Parathyroid adenoma (tissue), 2 donors: Measurements from ENCODE around the gene GGT6.

Source experiments
- H2AFZ ChIP-seq: fragments of 300-600 bp; sonication (generic); one replicate; pipeline ENCODE4 v1.7.0; 2017; ENCODE audit warnings: antibody characterized with exemption, mild to moderate bottlenecking
- H3K27ac ChIP-seq: fragments of 300-600 bp; sonication (generic); one replicate; pipeline ENCODE4 v1.7.0; 2017
- H3K27me3 ChIP-seq: fragments of 300-600 bp; sonication (generic); one replicate; pipeline ENCODE4 v1.7.0; 2017; ENCODE audit warnings: low read length; ENCODE audit not compliant: control insufficient read depth, insufficient read depth
- H3K36me3 ChIP-seq: fragments of 300-600 bp; sonication (generic); one replicate; pipeline ENCODE4 v1.7.0; 2017; ENCODE audit warnings: low read length; ENCODE audit not compliant: control insufficient read depth, insufficient read depth
- H3K4me1 ChIP-seq: fragments of 300-600 bp; sonication (generic); one replicate; pipeline ENCODE4 v1.7.0; 2017; ENCODE audit warnings: control low read depth
- H3K4me2 ChIP-seq: fragments of 300-600 bp; sonication (generic); one replicate; pipeline ENCODE4 v1.7.0; 2017; ENCODE audit warnings: low read length
- H3K4me3 ChIP-seq: fragments of 300-600 bp; sonication (generic); one replicate; pipeline ENCODE4 v1.7.0; 2017; ENCODE audit warnings: low read depth, low read length
- H3K79me2 ChIP-seq: fragments of 300-600 bp; sonication (generic); one replicate; pipeline ENCODE4 v1.7.0; 2017; ENCODE audit warnings: control low read depth
- H3K9ac ChIP-seq: fragments of 300-600 bp; sonication (generic); one replicate; pipeline ENCODE4 v1.7.0; 2017; ENCODE audit warnings: mild to moderate bottlenecking
- H3K9me3 ChIP-seq: fragments of 300-600 bp; sonication (generic); one replicate; pipeline ENCODE4 v1.7.0; 2017; ENCODE audit warnings: low read length; ENCODE audit not compliant: control insufficient read depth
- CTCF ChIP-seq: fragments of 300-600 bp; sonication (generic); IDR thresholded peaks from one replicate; pipeline ENCODE4 v1.7.0; 2017; ENCODE audit warnings: antibody characterized with exemption, mild to moderate bottlenecking
- donor health status: primary hyperparathyroidism.

Gene GGT6

DNA sequence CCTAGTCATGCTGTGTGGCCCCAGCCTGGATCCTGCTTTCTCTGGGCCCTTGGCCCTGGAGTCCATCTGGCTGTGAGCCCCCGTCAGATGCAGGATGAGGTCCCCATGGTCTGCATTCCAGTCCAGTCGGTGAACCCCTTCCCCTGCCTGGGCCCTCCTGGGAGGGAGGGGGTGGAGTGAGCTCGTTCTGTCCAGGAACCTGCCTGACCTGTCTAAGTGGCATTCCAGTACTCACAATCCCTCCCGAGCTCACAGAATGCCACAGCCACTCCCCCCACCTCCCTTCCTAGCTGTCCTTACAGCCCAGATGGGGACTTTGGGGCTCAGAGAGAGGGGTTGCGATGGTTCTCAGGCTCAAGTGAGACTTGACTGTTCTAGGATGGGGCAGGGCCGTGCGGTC is 46.2 kb downstream of the GGT6 start:
- Histone ChIP-seq H3K27ac (no peak overlapping the region), H3K27me3 (no peaks in the 10 kb centered on the region), H3K4me2 (no peak overlapping the region), H3K79me2 (no peaks in the 10 kb centered on the region), H2AFZ (no peak overlapping the region), H3K4me3 (no peak overlapping the region), H3K9ac (no peak overlapping the region), H3K4me1 (no peaks in the 10 kb centered on the region), H3K36me3 (no peaks in the 10 kb centered on the region), H3K9me3 (no peaks in the 10 kb centered on the region)
- TF ChIP-seq CTCF = no peak

- no peaks in the 10 kb centered on the region for H3K79me2 ChIP-seq
- no peak for TF ChIP-seq CTCF
- no peaks in the 10 kb centered on the region for H3K4me1 ChIP-seq
- H3K4me3 ChIP-seq = no peak overlapping the region
- H3K27me3 ChIP-seq = no peaks in the 10 kb centered on the region
- H3K27ac ChIP-seq = no peak overlapping the region
- no peak overlapping the region for H2AFZ ChIP-seq
- no peaks in the 10 kb centered on the region for H3K9me3 ChIP-seq
- H3K4me2 ChIP-seq = no peak overlapping the region
- H3K36me3 ChIP-seq = no peaks in the 10 kb centered on the region
- no peak overlapping the region for H3K9ac ChIP-seq
Measured at GRCh38 chr17:4513113-4514032, 47.0 kb downstream of the GGT6 start.

- no peaks in the 10 kb centered on the region for H3K9me3 ChIP-seq
- no peak overlapping the region for H3K27ac ChIP-seq
- no peak for TF ChIP-seq CTCF
- no peak overlapping the region for H3K4me2 ChIP-seq
- H3K79me2 ChIP-seq = no peaks in the 10 kb centered on the region
- no peaks in the 10 kb centered on the region for H3K27me3 ChIP-seq
- no peak overlapping the region for H3K9ac ChIP-seq
- H2AFZ ChIP-seq = no peak overlapping the region
- H3K4me1 ChIP-seq = peaks cover 4% of the 10 kb centered on the region
- H3K36me3 ChIP-seq = no peaks in the 10 kb centered on the region
- no peak overlapping the region for H3K4me3 ChIP-seq
Measured at GRCh38 chr17:4512156-4513112, 47.9 kb downstream of the GGT6 start.

GRCh38 chr17:4511199-4511932 is 49.0 kb downstream of the GGT6 start:
- no peaks in the 10 kb centered on the region for H3K9me3 ChIP-seq
- H3K4me2 ChIP-seq = no peak overlapping the region
- H3K79me2 ChIP-seq = no peaks in the 10 kb centered on the region
- peaks cover 5% of the 10 kb centered on the region for H3K4me1 ChIP-seq
- no peak overlapping the region for H2AFZ ChIP-seq
- no peak for TF ChIP-seq CTCF
- no peak overlapping the region for H3K9ac ChIP-seq
- no peaks in the 10 kb centered on the region for H3K27me3 ChIP-seq
- H3K27ac ChIP-seq = peak overlapping the region; percentile 66
- no peak overlapping the region for H3K4me3 ChIP-seq
- no peaks in the 10 kb centered on the region for H3K36me3 ChIP-seq
